ENCODE data around the gene FYN.

Gene FYN

GRCh38 chr6:111753573-111753972, 119.7 kb downstream of the FYN start:
- no peak for DNase-seq

DNA sequence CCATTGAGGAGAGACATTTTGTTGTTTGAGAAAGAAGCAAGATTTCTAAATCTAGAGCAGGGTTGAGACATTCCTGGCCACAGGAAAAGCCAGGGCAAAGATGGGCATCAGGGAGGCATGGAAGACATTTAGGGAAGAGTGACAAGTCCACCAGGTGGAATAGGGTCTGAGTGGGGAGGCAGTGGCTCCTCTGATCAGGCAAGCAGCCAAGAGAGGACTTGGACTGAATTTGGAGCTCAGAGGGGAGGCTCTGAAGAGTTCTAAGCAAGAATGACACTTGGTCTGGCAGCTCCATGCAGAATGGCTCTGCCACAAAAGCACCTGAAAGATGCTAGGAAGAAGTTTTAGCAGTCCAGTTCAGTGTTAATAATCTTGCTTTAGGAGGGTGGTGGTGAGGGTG, 120.8 kb downstream of the FYN start:
- no peak for DNase-seq

DNA sequence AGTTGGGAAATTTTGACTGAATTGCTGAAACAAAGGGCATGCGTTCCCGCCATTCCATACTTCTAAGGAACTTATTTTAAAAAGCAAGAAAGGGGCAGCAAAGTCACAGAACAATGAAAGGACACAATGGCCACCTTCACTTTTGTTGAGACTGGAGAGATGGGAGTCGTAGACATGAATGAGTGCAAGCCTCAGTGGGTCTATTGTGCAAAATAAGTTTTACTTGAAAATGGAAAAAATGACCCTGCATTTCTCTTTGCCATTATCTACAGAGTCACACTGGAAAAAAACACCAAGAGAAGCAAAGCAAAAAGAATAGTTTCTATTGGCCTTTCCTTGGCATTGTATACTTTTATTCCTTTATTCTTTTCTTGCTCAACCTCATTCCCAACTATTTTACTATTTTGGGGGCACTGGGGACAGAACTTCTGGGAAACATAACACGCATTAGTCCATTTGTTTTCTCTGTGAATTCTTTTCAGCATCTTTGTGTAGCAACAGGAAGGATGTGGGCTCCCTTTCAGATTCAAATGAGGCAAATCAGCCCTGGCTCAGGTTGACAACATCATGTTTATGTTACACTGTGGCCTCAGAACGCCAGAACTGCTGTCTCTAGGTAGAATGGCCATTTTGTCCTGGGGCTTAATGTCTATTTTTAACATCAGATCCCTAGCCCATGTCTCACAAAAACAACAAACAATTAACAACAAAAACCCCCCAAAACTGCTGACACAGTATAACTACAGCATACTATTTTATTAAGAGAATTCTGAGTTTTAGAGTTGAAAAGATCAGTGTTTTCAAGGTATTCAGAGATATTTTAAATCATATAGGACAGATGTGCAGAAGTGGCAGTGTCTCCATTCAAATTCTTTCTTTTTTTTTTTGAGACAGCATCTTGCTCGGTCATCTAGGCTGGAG, 122.2 kb downstream of the FYN start:
- no peak for DNase-seq

- DNase-seq: no peak
Observed at GRCh38 chr6:111750153-111750552, 123.1 kb downstream of the FYN start.

- no peak for DNase-seq
Observed at GRCh38 chr6:111748231-111748647, 125.0 kb downstream of the FYN start.

- DNase-seq: no peak
Observed at GRCh38 chr6:111747829-111748228, 125.4 kb downstream of the FYN start.

DNA sequence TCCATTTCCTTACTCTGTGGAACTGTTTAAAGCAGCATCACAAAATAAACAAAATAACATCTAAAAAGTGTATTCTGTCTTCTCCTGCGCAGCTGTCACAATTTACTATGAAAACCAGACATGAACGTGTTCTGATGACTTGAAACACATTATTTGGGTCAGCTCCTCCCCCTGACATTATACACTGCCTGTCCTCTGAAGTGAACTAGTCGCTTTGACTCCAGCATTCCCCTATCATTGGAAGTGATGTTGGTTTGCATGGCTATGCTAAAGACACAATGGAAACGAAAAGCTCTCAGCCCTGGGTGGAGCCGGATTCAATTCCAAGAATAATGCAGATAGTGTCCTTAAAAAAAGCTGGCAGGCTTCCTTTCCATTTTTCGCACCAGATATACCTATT, 125.9 kb downstream of the FYN start:
- DNase-seq: no peak

GRCh38 chr6:111746983-111747382, 126.3 kb downstream of the FYN start:
- no peak for DNase-seq

GRCh38 chr6:111745636-111746035, 127.6 kb downstream of the FYN start:
- DNase-seq: no peak

DNA sequence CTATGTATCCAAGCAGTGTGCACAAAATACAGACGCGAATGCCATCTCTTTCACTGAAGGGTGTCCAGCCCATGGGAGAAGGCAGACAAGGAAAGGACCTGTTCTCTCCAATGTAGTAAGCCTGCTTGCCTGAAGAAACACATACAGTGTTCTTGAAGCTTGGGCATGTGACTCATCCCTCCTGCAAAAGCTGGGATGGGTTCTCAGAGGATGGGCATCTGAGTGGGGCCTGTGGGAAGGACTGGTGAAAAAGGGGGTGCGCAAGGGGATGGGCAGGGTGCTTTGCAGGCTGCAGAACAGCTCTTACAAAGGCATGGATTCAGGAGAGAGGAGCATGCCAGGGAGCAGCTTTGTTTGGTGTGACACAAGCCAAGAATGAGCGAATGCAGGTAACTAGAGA, 128.1 kb downstream of the FYN start:
- DNase-seq: peak in 1 of 56 donors; percentile 14

GRCh38 chr6:111743862-111744692, 129.2 kb downstream of the FYN start:
- DNase-seq: peak in 24 of 56 donors; percentile 15 to 73 (median 38)

GRCh38 chr6:111743360-111743759, 129.9 kb downstream of the FYN start:
- peak in 3 of 56 donors; percentile 12 to 20 (median 13) for DNase-seq

DNA sequence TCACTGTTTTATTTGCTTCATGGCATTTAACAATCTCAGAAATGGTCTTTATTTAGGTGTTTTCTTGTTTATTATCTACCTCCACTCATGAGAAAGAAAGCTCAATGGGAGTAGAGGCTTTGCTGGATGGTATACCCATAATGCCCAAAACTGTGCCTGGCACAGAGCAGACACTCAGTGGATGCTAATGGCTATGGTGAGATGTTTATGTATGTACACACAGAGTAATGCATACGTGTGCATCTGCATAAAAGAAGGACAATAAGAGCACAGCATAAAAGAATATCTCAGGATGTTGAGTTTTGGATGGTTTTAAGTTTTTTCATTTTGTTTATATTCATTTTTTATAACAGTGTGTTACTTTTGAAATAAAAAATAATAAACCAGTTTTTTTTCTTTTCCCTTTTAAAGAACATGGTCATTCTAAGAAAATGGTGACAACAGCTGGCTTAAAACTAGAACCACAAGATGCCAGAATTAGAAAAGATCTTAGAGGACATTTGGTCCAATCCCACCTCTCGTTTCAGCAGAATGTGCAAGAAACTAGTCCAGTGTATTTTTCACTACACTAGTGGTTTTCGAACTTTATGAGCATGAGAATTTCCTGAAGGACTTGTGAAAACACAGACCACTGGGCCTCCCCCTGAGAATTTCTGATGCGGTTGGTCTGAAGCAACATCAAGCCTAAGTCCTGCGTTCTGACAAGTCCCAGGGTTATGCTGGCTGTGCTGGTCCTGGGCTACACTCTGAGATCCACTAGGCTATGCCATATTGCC, 131.9 kb downstream of the FYN start:
- no peak for DNase-seq

DNA sequence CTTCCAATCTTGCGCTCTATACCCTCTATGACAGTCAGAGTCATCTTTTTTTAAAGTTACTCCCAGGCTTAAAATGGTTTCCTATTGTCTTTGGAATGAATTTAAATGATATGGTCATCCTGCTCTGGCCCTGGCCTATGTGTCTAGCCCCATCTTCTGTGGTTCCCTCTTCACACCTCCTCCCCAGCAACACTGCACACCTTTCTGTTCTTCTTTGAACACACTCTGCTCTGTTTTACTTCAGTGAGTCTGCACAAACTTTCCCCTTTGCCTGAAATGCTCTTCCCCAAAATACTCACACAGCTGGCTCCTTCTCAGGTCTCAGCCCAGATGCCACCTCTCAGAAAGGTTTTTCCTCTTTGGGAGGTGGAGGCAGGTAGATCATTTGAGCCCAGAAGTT, 132.7 kb downstream of the FYN start:
- no peak for DNase-seq

DNA sequence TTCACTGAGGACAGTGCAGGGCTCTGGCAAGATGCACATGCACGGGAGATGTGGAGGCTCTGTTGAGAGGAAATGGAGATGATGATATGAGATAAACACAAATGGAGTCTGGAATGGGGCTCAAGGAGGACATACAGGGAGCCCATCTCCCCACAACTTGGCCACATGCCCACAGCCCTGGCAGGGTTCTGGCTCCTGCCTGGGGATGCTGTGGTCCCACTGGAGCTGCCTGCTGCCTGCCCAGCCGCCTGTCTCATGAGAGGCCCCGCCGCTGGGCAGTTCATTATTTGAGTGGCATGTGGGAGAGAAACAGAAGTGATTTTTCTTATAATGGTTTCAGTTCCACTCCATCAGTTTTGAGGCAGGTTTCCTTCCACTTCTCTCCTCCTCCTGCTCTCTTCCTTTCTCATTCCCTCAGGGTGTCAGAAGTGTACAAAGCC, 134.0 kb downstream of the FYN start:
- peak in 4 of 56 donors; percentile 16 to 28 (median 19) for DNase-seq

DNA sequence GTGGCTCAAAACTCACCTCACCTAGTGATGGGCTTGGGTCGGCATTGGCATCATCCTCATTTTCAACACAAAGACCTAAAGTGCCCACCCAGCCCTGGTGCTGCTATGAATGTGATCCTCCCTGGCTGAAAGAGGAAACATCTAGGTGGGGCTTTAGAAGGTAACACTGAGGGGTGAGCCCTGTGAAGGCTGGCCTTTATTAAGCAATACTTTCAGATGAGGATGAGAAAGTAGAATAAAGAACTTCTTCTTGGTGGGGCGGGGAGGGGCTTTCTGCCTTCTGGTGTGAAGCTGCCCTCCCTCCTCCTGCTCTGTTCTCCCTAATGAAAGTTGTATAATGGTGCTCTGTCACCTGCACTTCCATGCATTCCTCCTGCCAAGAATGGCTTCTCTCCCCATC, 134.6 kb downstream of the FYN start:
- DNase-seq: no peak

DNA sequence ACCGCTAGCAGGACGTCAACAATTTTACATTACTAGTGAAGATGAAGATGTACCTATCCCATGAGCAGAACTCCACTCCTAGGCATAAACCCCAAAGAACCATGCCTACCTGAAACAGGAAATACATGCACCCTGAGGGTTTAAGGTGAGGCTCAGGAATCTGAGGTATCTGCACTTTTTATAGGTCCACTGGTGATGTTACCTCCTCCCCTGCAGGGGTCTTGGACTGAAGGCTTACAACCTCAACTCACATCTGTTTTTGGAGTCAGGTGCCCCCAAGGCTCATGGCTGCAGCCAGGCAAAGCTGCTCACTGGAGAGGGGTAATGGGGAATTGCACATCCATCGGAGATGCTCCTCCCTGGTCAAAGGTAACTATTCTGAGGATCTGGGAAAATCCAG, 135.1 kb downstream of the FYN start:
- no peak for DNase-seq

- DNase-seq: no peak
Observed at GRCh38 chr6:111737065-111737521, 136.2 kb downstream of the FYN start.

- DNase-seq: no peak
Observed at GRCh38 chr6:111736005-111736608, 137.1 kb downstream of the FYN start.

DNA sequence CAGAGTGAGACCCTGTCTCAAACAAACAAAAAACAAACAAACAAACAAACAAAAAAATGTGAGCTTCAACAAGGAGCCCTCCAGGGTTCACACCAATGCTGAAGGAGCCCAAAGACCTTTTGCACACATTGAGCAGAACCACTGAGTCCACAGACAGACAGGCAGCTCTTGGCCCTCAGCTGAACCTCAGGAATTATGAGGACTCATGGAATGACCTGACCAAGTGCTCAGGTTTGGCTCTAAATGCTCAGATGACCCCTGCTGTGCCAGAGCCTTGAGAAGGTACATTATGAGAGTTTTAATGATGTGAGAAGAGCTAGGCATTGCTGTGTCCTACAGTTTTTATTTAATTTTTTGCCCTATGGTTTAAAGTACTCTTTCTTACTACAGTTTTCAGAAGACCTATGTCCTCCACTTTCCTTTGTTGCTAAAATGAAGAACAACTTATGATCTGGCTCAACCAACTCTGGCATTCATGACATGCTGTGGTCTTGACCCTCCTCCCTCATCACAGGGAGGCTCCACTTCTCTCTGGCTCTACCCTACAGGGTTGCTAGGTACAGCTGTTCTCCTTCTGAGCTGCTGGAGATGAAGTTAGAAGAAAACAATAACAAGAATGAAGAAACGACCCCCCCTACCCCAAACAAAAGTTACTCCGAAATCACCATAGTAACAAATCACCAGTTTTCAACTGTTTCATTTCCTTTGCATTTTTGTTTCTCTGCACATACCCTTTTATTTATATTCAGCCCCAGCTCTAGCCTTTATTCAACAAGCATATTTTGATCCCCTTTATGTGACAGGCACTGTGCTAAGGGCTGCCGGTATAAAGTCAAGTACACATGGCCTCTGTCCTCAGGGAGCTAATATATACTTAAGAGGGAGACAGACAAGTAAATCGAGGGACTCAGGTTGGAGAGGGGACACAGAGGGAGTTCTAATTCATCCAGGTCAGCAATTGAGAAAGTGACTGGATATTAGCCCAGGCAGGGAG, 138.9 kb downstream of the FYN start:
- no peak for DNase-seq
